AG04450 (cell line): ENCODE results near the gene WDR27. TPM values are rescaled to one million over a fixed set of nuclear protein-coding genes. Genes with fewer than 3 reads are reported as not detected.

Experiments used
- CTCF ChIA-PET: fragments of 300-600, 350-600 bp; formaldehyde crosslinking; extraction: SDS; loops from one replicate; lab custom pipeline; 2022; ENCODE audit warnings: antibody characterized with exemption, inconsistent platforms; lab: Charles Lee
- POLR2A ChIA-PET: fragments of 350-600 bp; formaldehyde crosslinking; extraction: SDS; loops from one replicate; lab custom pipeline; 2021; ENCODE audit warnings: antibody characterized with exemption, inconsistent platforms; lab: Yijun Ruan, JAX
- DNase-seq: peaks from one replicate; pipeline ENCODE4 v3.0.0-alpha.2; 2011; ENCODE audit warnings: low read depth, low spot score
- H3K27ac ChIP-seq: one replicate; pipeline ENCODE4 v1.5.1; 2012; ENCODE audit warnings: low read depth, low read length, control low read depth
- H3K27me3 ChIP-seq: one replicate; pipeline ENCODE4 v1.6.0; 2012; ENCODE audit warnings: low read length; ENCODE audit not compliant: control insufficient read depth, insufficient read depth
- H3K4me3 ChIP-seq: 2 replicates; pipeline ENCODE4 v1.5.1; 2011; ENCODE audit warnings: mild to moderate bottlenecking, low read depth, low read length, control low read depth
- H3K9me3 ChIP-seq: 2 replicates; pipeline ENCODE4 v1.5.1; 2012; ENCODE audit warnings: low read length; ENCODE audit not compliant: control insufficient read depth, insufficient read depth
- polyA plus RNA-seq: library from polyadenylated mRNA; depleted of rRNA; stranded (reverse); fragments of >200 nt; gene quantifications from 2 replicates; pipeline ENCODE4 v1.2.3, GENCODE V29; 2011
- TF ChIP-seq, protein P1 (sequence below): IDR thresholded peaks from 2 replicates; pipeline ENCODE4 v1.5.1; 2011; ENCODE audit warnings: low read depth, low read length, control low read depth, inconsistent platforms

The WDR27 gene
- polyA plus RNA-seq, 1 experiment, result 20.5 TPM

DNA sequence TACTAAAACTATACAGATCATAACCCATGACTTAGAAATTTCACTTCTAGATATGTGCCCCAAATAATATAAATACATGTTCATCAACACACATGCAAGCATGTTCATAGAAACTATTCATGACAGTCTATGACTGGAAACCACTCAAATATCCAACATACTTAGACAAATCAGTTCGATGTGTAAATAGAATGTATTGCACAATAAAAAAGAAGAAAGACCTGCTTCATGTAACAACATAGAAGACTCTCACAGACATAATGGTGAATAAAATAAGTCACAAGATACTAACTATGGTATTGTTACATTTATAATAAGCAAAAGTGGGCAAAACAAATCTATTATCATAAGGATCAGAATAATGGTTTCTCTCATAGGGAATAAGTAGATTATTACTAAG, 284.7 kb downstream of the WDR27 start:
- ChIA-PET POLR2A (no interaction called here), CTCF (no interaction called here)
- TF ChIP-seq, protein P1, sequence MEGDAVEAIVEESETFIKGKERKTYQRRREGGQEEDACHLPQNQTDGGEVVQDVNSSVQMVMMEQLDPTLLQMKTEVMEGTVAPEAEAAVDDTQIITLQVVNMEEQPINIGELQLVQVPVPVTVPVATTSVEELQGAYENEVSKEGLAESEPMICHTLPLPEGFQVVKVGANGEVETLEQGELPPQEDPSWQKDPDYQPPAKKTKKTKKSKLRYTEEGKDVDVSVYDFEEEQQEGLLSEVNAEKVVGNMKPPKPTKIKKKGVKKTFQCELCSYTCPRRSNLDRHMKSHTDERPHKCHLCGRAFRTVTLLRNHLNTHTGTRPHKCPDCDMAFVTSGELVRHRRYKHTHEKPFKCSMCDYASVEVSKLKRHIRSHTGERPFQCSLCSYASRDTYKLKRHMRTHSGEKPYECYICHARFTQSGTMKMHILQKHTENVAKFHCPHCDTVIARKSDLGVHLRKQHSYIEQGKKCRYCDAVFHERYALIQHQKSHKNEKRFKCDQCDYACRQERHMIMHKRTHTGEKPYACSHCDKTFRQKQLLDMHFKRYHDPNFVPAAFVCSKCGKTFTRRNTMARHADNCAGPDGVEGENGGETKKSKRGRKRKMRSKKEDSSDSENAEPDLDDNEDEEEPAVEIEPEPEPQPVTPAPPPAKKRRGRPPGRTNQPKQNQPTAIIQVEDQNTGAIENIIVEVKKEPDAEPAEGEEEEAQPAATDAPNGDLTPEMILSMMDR, result no peak
- Histone ChIP-seq H3K27me3 (no peaks in the 10 kb centered on the region), H3K4me3 (no peak overlapping the region), H3K9me3 (peaks cover 3% of the 10 kb centered on the region; the same call in 1 of the 2 replicates), H3K27ac (no peak overlapping the region)
- no peak for DNase-seq

DNA sequence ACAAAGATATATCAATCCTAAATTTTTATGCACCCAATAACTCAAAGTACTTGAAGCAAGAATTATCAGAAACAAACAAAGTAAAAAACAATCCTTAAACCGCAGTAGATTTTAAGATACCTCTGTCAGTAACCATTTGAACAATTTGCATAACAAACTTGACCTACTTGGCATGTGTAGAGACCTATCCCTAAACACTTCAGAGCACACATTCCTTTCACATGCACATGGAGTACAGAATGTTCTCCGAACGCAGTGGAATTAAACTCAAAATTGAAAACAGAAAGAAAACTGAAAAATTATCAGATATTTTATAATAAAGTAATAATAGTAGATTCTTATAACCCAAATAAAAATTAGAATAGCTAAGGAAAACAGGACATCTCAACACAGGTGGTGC, 285.6 kb downstream of the WDR27 start:
- CTCF ChIA-PET, result no interaction called here
- POLR2A ChIA-PET, result no interaction called here
- Histone ChIP-seq H3K27me3 (no peaks in the 10 kb centered on the region), H3K4me3 (no peak overlapping the region), H3K9me3 (peaks cover 3% of the 10 kb centered on the region; the same call in 1 of the 2 replicates), H3K27ac (no peak overlapping the region)
- TF ChIP-seq, protein P1, result no peak
- DNase-seq, result no peak

DNA sequence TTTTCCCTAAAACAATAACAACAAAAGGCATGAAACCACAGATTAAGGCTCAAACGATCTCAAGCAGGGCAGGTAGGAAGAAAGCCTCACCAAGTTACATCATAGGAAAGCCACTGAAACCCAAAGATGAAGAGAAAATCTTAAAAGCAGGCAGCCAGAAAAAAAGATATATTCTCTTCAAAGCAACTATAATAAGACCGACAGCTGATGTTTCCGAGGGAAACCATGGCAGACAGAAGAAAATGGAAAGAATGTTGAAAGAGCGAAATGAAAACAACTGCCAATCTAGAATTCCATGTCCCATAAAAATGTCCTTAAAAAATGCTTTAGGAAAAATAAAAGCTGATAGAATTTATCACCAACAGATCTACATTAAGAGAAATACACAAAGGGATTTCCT, 286.6 kb downstream of the WDR27 start:
- CTCF ChIA-PET, result no interaction called here
- TF ChIP-seq, protein P1, result no peak
- DNase-seq, result no peak

DNA sequence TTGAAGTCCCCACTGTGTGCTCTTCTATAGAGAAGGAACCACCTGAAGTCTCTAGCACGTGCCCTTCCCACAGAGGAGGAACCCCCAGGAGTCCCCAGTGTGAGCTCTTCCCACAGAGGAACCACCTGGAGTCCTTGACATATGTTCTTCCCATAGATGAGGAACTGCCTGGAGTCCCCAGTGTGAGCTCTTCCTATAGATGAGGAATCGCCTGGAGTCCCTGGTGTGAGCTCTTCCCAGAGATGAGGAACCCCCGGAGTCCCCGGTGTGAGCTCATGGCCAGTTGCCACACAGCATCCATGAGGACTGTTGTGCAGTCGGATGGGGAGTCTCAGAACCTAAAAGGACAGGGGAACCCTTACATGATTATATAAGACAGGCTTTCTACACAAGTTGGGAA, 290.1 kb downstream of the WDR27 start:
- POLR2A ChIA-PET, result no interaction called here
- CTCF ChIA-PET, result no interaction called here

More for the DNA sequence above, 286.6 kb downstream of the WDR27 start:
- no peak overlapping the region for H3K4me3 ChIP-seq
- H3K27me3 ChIP-seq, result no peaks in the 10 kb centered on the region
- H3K9me3 ChIP-seq, result no peaks in the 10 kb centered on the region; the same call in 1 of the 2 replicates
- POLR2A ChIA-PET, result no interaction called here
- no peak overlapping the region for H3K27ac ChIP-seq

DNA sequence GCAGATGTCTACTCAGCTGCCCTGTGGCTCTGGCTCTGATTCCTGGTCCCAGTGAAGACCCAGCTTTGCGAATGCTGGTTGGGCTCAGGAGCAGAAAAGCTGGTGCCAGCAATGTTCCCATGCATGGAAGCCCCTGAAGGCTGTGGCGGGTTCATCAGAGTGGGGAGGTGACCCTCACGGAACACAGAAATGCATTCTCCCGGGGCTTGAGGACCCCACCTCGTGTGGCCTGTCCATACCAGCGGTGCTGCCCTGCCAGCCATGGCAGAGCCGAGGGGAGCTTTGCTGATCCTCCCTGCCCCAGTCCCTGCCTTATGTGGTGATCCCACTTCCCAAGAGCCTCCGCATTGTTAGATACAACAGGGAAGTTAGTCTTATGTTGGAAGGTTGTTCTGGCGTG, 290.5 kb downstream of the WDR27 start:
- Histone ChIP-seq H3K27me3 (no peaks in the 10 kb centered on the region), H3K9me3 (peaks cover 6% of the 10 kb centered on the region), H3K4me3 (no peak overlapping the region), H3K27ac (no peak overlapping the region)
- no peak for DNase-seq
- CTCF ChIA-PET, result no interaction called here
- TF ChIP-seq, protein P1, result no peak
- POLR2A ChIA-PET, result no interaction called here

More for the DNA sequence above, 290.1 kb downstream of the WDR27 start:
- Histone ChIP-seq H3K4me3 (no peak overlapping the region), H3K27ac (no peak overlapping the region), H3K27me3 (no peaks in the 10 kb centered on the region), H3K9me3 (peaks cover 6% of the 10 kb centered on the region)
- DNase-seq, result no peak
- TF ChIP-seq, protein P1, result no peak
